ENCODE data around the gene RBP5.
A peak's percentile ranks its signal among the peaks of the same experiment; 100 is the strongest.

RBP5 gene, protein sequence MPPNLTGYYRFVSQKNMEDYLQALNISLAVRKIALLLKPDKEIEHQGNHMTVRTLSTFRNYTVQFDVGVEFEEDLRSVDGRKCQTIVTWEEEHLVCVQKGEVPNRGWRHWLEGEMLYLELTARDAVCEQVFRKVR

DNA sequence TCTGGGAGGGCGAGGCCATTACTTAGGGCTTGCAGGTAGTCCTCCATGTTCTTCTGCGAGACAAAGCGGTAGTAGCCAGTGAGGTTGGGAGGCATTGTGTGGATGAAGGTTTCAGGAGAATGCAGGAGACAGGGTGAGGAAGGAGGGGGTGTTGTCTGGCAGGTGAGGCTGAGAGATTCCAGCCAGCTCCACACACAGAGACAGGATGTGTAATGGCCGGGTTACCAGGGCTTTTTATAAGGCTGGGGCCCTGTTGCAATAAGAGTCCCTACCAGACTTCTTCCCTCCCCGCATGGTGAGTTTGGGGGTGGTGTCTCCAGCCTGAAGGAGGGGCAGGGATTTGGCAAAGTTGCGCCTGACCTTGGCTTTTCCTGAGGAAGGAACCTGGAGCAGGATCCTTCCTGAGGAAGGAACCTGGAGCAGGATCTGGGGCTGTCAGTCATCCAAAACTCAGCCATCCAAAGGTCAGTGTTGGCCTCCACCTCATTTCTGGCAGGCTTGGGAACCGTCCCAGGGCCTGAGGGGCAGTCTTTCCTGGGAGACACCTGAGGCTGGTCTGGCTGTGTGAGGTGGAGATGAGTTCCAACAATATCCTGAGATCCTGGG is at the start of gene RBP5:
Gene RBP5 (minus strand): TSS at position 209 of the 606 bp plus-strand sequence. CDS start 114 bp downstream, at position 95.
- Histone ChIP-seq H3K27ac (peak within 1 kb of the TSS; percentile 73), H3K4me2 (peak within 1 kb of the TSS; percentile 97)

DNA sequence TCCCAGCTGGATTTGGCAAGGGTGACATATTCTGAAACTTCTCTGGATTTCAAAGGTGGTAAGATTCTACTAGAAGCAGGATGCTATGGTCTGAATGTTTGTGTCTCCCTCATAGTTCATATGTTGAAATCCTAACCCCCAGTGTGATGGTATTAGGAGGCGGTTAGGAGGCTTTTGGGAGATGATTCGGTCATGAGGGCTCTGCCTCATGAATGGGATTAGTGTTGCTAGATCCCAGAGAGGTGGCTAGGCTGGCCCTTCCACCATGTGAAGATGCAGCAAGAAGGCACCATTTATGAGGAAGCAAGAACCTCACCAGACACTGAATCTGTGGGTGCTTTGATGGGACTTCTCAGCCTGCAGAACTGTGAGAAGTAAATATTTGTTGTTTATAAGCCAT is 49.8 kb upstream of the RBP5 start:
- TF ChIP-seq Cebpa-rat (IDR thresholded peaks at IDR 0.05) = no peak
- Histone ChIP-seq H3K4me2 (no peak overlapping the region), H3K9ac (no peak overlapping the region)

More for the DNA sequence above, at the start of gene RBP5:
- Histone ChIP-seq H4K20me1 (peaks cover 12% of the 10 kb centered on the region; the same call in 1 of the 2 replicates), H3K9ac (peak within 1 kb of the TSS; percentile 84), H3K4me3 (peak within 1 kb of the TSS; percentile 88), H3K9me3 (no peaks in the 10 kb centered on the region), H3K36me3 (peaks cover 8% of the 10 kb centered on the region), H3K27me3 (no peaks in the 10 kb centered on the region), H3K4me1 (peaks cover 40% of the 10 kb centered on the region)
- TF ChIP-seq Cebpa-rat (IDR thresholded peaks at IDR 0.05) = no peak

DNA sequence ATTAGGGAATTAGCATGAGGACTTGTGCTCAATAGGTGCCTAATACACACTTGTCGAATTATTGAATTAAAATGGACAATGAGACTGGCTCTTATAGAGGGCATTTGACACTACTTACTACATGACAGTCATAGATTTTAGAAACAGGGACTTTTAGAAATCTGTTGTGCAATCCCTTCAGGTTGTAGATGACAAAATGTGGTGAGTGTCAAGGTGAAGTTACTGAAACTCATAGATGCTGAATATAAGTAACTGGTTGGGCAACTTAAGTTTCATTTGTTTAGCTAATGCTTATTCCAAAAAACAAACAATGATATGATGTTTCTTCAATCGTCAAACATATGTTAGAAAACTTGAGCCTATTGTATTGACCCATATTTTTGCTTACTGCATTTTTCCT is 47.9 kb upstream of the RBP5 start:
- Histone ChIP-seq H4K20me1 (no peaks in the 10 kb centered on the region), H3K27me3 (no peaks in the 10 kb centered on the region), H3K27ac (no peak overlapping the region), H3K4me3 (no peak overlapping the region), H3K4me2 (no peak overlapping the region), H3K4me1 (no peaks in the 10 kb centered on the region), H3K9ac (no peak overlapping the region), H3K9me3 (peaks cover 60% of the 10 kb centered on the region), H3K36me3 (no peaks in the 10 kb centered on the region)
- TF ChIP-seq Cebpa-rat (IDR thresholded peaks at IDR 0.05) = no peak

More for the DNA sequence above, 49.8 kb upstream of the RBP5 start:
- H3K9me3 ChIP-seq = peaks cover 44% of the 10 kb centered on the region
- no peaks in the 10 kb centered on the region for H3K27me3 ChIP-seq
- no peaks in the 10 kb centered on the region for H4K20me1 ChIP-seq
- H3K36me3 ChIP-seq = no peaks in the 10 kb centered on the region
- H3K4me3 ChIP-seq = no peak overlapping the region
- no peaks in the 10 kb centered on the region for H3K4me1 ChIP-seq
- H3K27ac ChIP-seq = no peak overlapping the region

DNA sequence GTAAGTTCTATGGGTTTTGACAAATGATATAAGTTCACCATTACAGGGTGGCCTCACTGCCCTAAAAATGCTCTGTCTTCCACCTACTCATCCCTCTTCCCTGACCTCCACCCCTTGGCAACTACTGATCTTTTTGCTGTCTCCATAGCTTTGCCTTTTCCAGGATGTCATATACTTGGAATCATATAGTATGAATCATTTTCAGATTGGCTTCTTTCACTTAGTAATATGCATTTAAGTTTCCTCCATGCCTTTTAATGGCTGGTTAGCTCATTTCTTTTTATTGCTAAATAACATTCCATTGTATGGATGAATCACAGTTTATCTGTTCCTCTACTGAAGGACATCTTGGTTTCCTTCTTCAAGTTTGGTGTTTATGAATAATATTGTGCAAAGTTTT is 46.8 kb upstream of the RBP5 start:
- no peak overlapping the region for H3K9ac ChIP-seq
- no peaks in the 10 kb centered on the region for H4K20me1 ChIP-seq
- H3K4me1 ChIP-seq = no peaks in the 10 kb centered on the region
- no peaks in the 10 kb centered on the region for H3K27me3 ChIP-seq
- 0 out of 2 replicates have a peak, but pooled peaks cover under 1% of the 10 kb centered on the region for H3K36me3 ChIP-seq
- no peak overlapping the region for H3K4me2 ChIP-seq
- H3K27ac ChIP-seq = no peak overlapping the region
- no peak for TF ChIP-seq Cebpa-rat (IDR thresholded peaks at IDR 0.05)
- H3K4me3 ChIP-seq = no peak overlapping the region
- peaks cover 68% of the 10 kb centered on the region for H3K9me3 ChIP-seq

DNA sequence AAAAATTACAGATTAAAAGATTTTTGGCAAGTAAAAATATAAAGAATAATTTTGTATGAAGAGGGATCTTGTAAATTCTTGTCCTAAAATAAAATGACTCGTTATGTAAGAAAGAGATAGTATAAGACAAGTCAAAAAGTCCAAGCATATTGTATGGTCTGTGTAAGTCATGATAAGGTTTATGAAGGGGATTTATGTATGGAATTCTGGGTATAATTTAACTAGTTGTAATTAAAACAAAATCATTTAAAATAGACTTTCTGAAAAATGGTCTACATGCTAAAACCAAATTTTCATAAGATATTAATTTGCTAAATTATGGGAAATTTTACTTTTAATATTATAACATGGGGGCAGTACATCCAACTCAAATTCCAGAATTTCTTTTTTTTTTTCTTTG is 43.2 kb upstream of the RBP5 start:
- Histone ChIP-seq H3K4me1 (no peaks in the 10 kb centered on the region), H3K9ac (no peak overlapping the region), H3K36me3 (peaks cover 5% of the 10 kb centered on the region; the same call in 1 of the 2 replicates), H4K20me1 (no peaks in the 10 kb centered on the region), H3K27ac (no peak overlapping the region), H3K9me3 (peaks cover 84% of the 10 kb centered on the region), H3K27me3 (no peaks in the 10 kb centered on the region), H3K4me2 (no peak overlapping the region), H3K4me3 (no peak overlapping the region)
- no peak for TF ChIP-seq Cebpa-rat (IDR thresholded peaks at IDR 0.05)

DNA sequence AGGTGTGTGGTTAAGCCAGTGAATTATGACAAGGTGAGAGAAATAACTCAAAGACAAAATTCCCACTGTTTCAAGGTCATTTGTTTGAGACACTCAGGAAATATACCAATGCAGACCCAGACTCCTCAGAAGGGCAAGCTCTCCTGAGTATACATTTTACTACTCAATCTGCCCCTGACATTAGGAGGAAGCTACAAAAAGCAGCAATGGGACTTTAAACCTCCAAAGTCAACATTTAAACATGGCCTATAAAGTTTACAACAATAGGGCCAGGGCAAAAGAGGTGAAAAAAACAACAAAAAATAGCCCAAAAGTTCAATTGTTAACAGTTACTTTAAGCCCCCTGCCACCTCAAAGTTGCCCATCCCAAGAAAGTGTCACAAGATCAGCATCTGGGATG is 41.3 kb upstream of the RBP5 start:
- Histone ChIP-seq H3K27ac (no peak overlapping the region), H3K36me3 (peaks cover 5% of the 10 kb centered on the region; the same call in 1 of the 2 replicates), H3K9me3 (peaks cover 90% of the 10 kb centered on the region), H3K9ac (no peak overlapping the region), H3K27me3 (no peaks in the 10 kb centered on the region), H3K4me3 (no peak overlapping the region), H3K4me2 (no peak overlapping the region), H3K4me1 (no peaks in the 10 kb centered on the region), H4K20me1 (no peaks in the 10 kb centered on the region)
- TF ChIP-seq Cebpa-rat (IDR thresholded peaks at IDR 0.05) = no peak

DNA sequence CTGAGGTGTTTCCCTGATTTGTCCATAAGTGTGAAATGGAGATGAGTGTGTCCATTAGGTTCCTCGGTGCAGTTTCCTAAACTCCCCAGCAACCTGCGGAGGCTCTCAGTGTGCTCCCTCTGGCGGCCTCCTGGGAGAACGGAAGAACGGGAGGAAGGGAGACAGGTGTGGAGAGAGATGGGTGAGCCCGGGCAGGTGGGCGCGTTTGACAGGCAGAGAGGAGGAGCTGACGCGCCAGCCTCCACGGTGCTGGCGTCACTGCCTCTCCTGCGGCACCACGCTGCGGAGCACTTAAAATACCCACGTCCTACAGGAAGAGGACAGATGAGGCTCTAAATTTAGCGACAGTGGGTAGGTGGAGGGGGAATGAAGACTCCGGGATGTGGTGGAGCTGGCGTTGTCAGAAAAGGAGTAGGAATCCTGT is 34.0 kb upstream of the RBP5 start:
- H3K27me3 ChIP-seq = no peaks in the 10 kb centered on the region
- peaks cover 9% of the 10 kb centered on the region; the same call in 1 of the 2 replicates for H3K36me3 ChIP-seq
- H3K9me3 ChIP-seq = peaks cover 51% of the 10 kb centered on the region
- H3K9ac ChIP-seq = no peak overlapping the region
- H4K20me1 ChIP-seq = no peaks in the 10 kb centered on the region
- 0 out of 2 replicates have a peak, but pooled peaks cover 5% of the 10 kb centered on the region for H3K4me1 ChIP-seq
- H3K27ac ChIP-seq = no peak overlapping the region
- no peak overlapping the region for H3K4me2 ChIP-seq
- no peak overlapping the region for H3K4me3 ChIP-seq
- no peak for TF ChIP-seq Cebpa-rat (IDR thresholded peaks at IDR 0.05)

DNA sequence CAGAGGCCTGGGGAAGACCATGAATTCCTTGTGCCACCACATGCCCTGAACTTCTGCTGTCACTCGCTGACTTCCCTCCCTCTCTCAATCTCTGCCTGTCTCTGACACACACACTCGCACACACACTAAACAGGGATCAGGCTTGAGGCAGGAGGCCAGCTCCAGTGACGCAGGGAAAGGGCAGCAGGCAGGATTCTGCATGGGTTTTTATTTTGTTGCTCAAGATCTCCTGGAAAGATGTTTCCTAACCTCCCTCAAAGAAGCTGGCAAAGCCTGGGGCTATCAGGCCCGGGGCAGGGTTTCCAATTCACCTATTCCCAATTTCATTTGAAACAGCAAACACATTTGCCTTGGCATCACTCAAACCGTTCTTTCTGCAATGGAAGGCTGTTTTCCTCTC is 33.1 kb upstream of the RBP5 start:
- no peak overlapping the region for H3K4me2 ChIP-seq

DNA sequence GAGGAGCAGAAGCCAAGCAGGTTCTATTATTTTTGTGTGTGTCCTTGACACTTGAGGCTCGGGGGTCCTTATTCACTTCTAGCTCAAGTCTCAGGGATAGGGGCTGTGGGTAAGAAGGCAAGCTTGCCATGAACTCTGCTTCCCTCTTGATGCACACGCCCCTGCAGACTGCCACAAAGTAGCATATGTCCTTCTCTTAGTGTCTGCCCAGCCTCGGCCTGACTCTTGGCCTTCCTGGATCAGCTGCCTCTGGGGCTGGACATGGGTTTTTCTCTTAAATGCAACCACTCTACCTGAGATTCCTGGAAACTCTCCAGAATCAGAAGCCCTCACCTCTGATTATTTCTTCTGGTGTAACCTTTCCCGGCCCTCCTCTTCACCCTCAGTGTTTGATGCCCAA is 32.6 kb upstream of the RBP5 start:
- no peak for TF ChIP-seq Cebpa-rat (IDR thresholded peaks at IDR 0.05)
- Histone ChIP-seq H3K4me3 (no peak overlapping the region), H3K36me3 (peaks cover 22% of the 10 kb centered on the region; the same call in 1 of the 2 replicates), H3K4me2 (no peak overlapping the region), H3K9me3 (peaks cover 38% of the 10 kb centered on the region), H3K27me3 (no peaks in the 10 kb centered on the region), H3K27ac (no peak overlapping the region), H3K4me1 (0 out of 2 replicates have a peak, but pooled peaks cover 5% of the 10 kb centered on the region), H3K9ac (no peak overlapping the region), H4K20me1 (no peaks in the 10 kb centered on the region)

More for the DNA sequence above, 33.1 kb upstream of the RBP5 start:
- Histone ChIP-seq H3K27me3 (no peaks in the 10 kb centered on the region), H3K9me3 (peaks cover 42% of the 10 kb centered on the region), H3K4me1 (0 out of 2 replicates have a peak, but pooled peaks cover 5% of the 10 kb centered on the region), H4K20me1 (no peaks in the 10 kb centered on the region), H3K9ac (no peak overlapping the region), H3K27ac (no peak overlapping the region), H3K4me3 (no peak overlapping the region), H3K36me3 (peaks cover 18% of the 10 kb centered on the region; the same call in 1 of the 2 replicates)
- no peak for TF ChIP-seq Cebpa-rat (IDR thresholded peaks at IDR 0.05)

DNA sequence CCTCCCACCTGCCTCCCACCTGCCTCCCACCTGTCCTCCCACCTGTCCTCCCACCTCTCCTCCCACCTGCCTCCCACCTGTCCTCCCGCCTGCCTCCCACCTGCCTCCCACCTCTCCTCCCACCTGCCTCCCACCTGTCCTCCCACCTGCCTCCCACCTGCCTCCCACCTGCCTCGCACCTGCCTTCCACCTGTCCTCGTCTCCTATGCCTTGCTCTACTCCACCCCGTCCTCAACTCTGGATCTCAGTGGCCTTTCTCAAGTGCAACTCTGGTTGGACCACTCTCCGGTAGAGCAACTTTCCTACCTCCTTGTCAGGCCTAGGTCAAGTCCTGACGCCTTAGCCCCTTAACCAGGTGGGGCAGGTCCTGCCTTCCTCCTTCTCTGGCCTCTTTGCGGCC is 31.5 kb upstream of the RBP5 start:
- no peak for TF ChIP-seq Cebpa-rat (IDR thresholded peaks at IDR 0.05)
- Histone ChIP-seq H3K27ac (no peak overlapping the region), H3K4me2 (no peak overlapping the region)

More for the DNA sequence above, 31.5 kb upstream of the RBP5 start:
- Histone ChIP-seq H4K20me1 (no peaks in the 10 kb centered on the region), H3K4me3 (no peak overlapping the region), H3K9ac (no peak overlapping the region), H3K9me3 (peaks cover 26% of the 10 kb centered on the region), H3K4me1 (0 out of 2 replicates have a peak, but pooled peaks cover 5% of the 10 kb centered on the region), H3K27me3 (no peaks in the 10 kb centered on the region), H3K36me3 (peaks cover 34% of the 10 kb centered on the region)

Data from BLaER1 (cell line).